ENCODE results near the gene PIGN. TPM values are rescaled to one million over a fixed set of nuclear protein-coding genes. Genes with fewer than 3 reads are reported as not detected.

Gene PIGN
- total and polyA plus RNA-seq, 2 donors (not counting 3 experiments of a cell fraction or from before 2014, with no cell fraction given), result 13.7 to 26.1 TPM

DNA sequence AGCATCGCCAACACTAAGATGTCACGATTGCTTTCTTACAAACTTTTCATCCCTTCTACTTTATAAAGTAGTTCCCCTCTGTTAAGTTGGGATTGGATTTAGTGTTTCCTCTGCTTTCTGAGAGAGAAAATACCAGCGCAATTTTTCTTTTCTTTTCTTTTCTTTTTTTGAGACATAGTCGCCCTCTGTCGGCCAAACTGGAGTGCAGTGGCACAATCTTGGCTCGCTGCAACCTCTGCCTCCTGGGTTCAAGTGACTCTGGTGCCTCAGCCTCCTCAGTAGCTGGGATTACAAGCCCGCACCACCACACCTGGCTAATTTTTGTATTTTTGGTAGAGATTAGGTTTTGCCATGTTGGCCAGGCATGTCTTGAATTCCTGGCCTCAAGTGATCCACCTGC is 9.2 kb upstream of the PIGN start:
- no peak overlapping the region for H3K4me2 ChIP-seq (ENCODE audit: insufficient read depth, low read length)
- no peak overlapping the region for H2AFZ ChIP-seq (ENCODE audit: low read depth, low read length)
- no peaks in the 10 kb centered on the region for H4K20me1 ChIP-seq (replicated peaks; ENCODE audit: control insufficient read depth, extremely low read depth, insufficient read depth, low read length)
- TF ChIP-seq GATA2 (IDR thresholded peaks at IDR 0.05; ENCODE audit: insufficient read depth, insufficient read length, low read depth, low read length) (no peak), FOS (IDR thresholded peaks at IDR 0.05; ENCODE audit: borderline replicate concordance, insufficient read depth, low read length) (no peak), POLR2A (IDR thresholded peaks at IDR 0.05; ENCODE audit: low read depth, low read length) (no peak), JUN (IDR thresholded peaks at IDR 0.05; ENCODE audit: borderline replicate concordance, insufficient read depth, insufficient read length, low read depth) (no peak), POLR2AphosphoS5 (IDR thresholded peaks at IDR 0.05; ENCODE audit: insufficient read depth, low read depth, low read length) (no peak), MYC (IDR thresholded peaks at IDR 0.05; ENCODE audit: low read depth, low read length) (no peak), EZH2 (IDR thresholded peaks at IDR 0.05; ENCODE audit: borderline replicate concordance, low read depth, low read length, severe bottlenecking) (no peak)
- TF ChIP-seq, protein P1, sequence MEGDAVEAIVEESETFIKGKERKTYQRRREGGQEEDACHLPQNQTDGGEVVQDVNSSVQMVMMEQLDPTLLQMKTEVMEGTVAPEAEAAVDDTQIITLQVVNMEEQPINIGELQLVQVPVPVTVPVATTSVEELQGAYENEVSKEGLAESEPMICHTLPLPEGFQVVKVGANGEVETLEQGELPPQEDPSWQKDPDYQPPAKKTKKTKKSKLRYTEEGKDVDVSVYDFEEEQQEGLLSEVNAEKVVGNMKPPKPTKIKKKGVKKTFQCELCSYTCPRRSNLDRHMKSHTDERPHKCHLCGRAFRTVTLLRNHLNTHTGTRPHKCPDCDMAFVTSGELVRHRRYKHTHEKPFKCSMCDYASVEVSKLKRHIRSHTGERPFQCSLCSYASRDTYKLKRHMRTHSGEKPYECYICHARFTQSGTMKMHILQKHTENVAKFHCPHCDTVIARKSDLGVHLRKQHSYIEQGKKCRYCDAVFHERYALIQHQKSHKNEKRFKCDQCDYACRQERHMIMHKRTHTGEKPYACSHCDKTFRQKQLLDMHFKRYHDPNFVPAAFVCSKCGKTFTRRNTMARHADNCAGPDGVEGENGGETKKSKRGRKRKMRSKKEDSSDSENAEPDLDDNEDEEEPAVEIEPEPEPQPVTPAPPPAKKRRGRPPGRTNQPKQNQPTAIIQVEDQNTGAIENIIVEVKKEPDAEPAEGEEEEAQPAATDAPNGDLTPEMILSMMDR (IDR thresholded peaks at IDR 0.05; ENCODE audit: extremely low read depth in 1 of 2, insufficient read depth in 1 of 2, low read depth in 1 of 2, low read length in 2 of 2), result no peak
- TF ChIP-seq, protein P2, sequence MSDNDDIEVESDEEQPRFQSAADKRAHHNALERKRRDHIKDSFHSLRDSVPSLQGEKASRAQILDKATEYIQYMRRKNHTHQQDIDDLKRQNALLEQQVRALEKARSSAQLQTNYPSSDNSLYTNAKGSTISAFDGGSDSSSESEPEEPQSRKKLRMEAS (IDR thresholded peaks at IDR 0.05; ENCODE audit: insufficient read depth, insufficient read length), result no peak
- no peak overlapping the region for H3K9ac ChIP-seq (replicated peaks; ENCODE audit: extremely low read depth, insufficient read depth, low read length)
- DNase-seq (ENCODE audit: low read depth, low spot score) (no peak), FAIRE-seq (no peak)
- POLR2A ChIA-PET, result no interaction called here
- peaks cover 8% of the 10 kb centered on the region for H3K4me1 ChIP-seq (ENCODE audit: control insufficient read depth, extremely low read depth, insufficient read depth, low read length)
- intact Hi-C loops (cut with micrococcal nuclease), result no loop called here
- no TSS peak for BruUV-seq (replicated peaks)
- H3K79me2 ChIP-seq (ENCODE audit: control insufficient read depth, insufficient read depth, low read length), result peaks cover 76% of the 10 kb centered on the region
- no peaks in the 10 kb centered on the region for H3K27me3 ChIP-seq (ENCODE audit: control insufficient read depth in 2 of 2, insufficient read depth in 2 of 2, low read length in 2 of 2)
- CTCF ChIA-PET, result no interaction called here
- H3K9me1 ChIP-seq (replicated peaks; ENCODE audit: control insufficient read depth, extremely low read depth, insufficient read depth, low read length), result no peaks in the 10 kb centered on the region
- H3K27ac ChIP-seq (ENCODE audit: insufficient read depth, low read depth, low read length), result no peak overlapping the region
- dilution Hi-C loops (cut with MboI; ENCODE audit: extremely low pct_ligation_motif_present, low sequenced_read_pairs), result no loop called here
- no peaks in the 10 kb centered on the region for H3K36me3 ChIP-seq (ENCODE audit: control insufficient read depth in 2 of 2, extremely low read depth in 1 of 2, insufficient read depth in 2 of 2, low read length in 2 of 2)
- no peak overlapping the region for H3K4me3 ChIP-seq (replicated peaks in 1 of 3; ENCODE audit: insufficient read depth in 1 of 3, low read depth in 1 of 3, low read length in 3 of 3)
- H3K9me3 ChIP-seq (replicated peaks; ENCODE audit: control insufficient read depth, insufficient read depth, low read length), result no peaks in the 10 kb centered on the region

Measured in endothelial cell of umbilical vein (primary cell).